MCF 10A (cell line): ENCODE measurements around the gene SDK1. TPM values are rescaled to one million over a fixed set of nuclear protein-coding genes. Genes with fewer than 3 reads are reported as not detected.

Experiments
- BruUV-seq: library from RNA; stranded (reverse); fragments of 400-500 nt; replicated peaks from 2 replicates; lab custom pipeline; 2021; lab: Mats Ljungman, UMichigan
- CTCF ChIA-PET: fragments of 300-600 bp; sonication (Branson Sonifier 250); formaldehyde crosslinking; extraction: SDS; loops from one replicate; lab custom pipeline; 2021; ENCODE audit warnings: antibody characterized with exemption, inconsistent platforms; lab: Yijun Ruan, JAX
- POLR2A ChIA-PET: fragments of 300-600, 350-650 bp; sonication (Branson Sonifier 250); formaldehyde crosslinking; extraction: SDS; loops from one replicate; lab custom pipeline; 2020; ENCODE audit warnings: antibody characterized with exemption, inconsistent platforms; lab: Yijun Ruan, JAX
- DNase-seq: peaks from one replicate; pipeline ENCODE4 v3.0.0-alpha.2; 2018; ENCODE audit not compliant: unreplicated experiment
- H3K27ac Mint-ChIP-seq: one replicate; pipeline ENCODE4 v1.8.0; 2022; ENCODE audit warnings: mild to moderate bottlenecking, low read depth, mixed read lengths; ENCODE audit not compliant: unreplicated experiment
- H3K27me3 Mint-ChIP-seq: one replicate; pipeline ENCODE4 v1.8.0; 2022; ENCODE audit warnings: mixed read lengths; ENCODE audit not compliant: insufficient read depth, unreplicated experiment
- H3K36me3 Mint-ChIP-seq: one replicate; pipeline ENCODE4 v1.8.0; 2022; ENCODE audit warnings: mild to moderate bottlenecking, moderate library complexity, mixed read lengths; ENCODE audit not compliant: insufficient read depth, unreplicated experiment
- H3K4me1 Mint-ChIP-seq: one replicate; pipeline ENCODE4 v1.8.0; 2022; ENCODE audit warnings: mixed read lengths; ENCODE audit not compliant: insufficient read depth, unreplicated experiment
- H3K4me3 Mint-ChIP-seq: one replicate; pipeline ENCODE4 v1.8.0; 2022; ENCODE audit warnings: mild to moderate bottlenecking, moderate library complexity, mixed read lengths; ENCODE audit not compliant: unreplicated experiment
- H3K9me3 Mint-ChIP-seq: one replicate; pipeline ENCODE4 v1.8.0; 2022; ENCODE audit warnings: mixed read lengths; ENCODE audit not compliant: unreplicated experiment
- CTCF ChIP-seq: fragments of 200-600 bp; IDR thresholded peaks from one replicate; pipeline ENCODE4 v1.8.0; 2022; ENCODE audit warnings: antibody characterized with exemption, mild to moderate bottlenecking; ENCODE audit not compliant: unreplicated experiment
- intact Hi-C: fragments of 100-400 bp; cut with micrococcal nuclease; formaldehyde crosslinking; loops from 2 replicates; pipeline ENCODE4 v1.14.1; 2022
- total RNA-seq: library from RNA; stranded (reverse); gene quantifications from 2 replicates; pipeline ENCODE4 v1.2.3, GENCODE V29; 2022

SDK1 gene
- total RNA-seq, 1 experiment from 2014 or later, result 3.3 TPM

- H3K4me1 Mint-ChIP-seq, result peaks cover 15% of the 10 kb centered on the region
- DNase-seq, result no peak
- ChIA-PET POLR2A (no interaction called here), CTCF (interaction anchor here (0.5 to 1.5 kb wide), 7 partner anchors 22 to 1031 kb away, joined by 3 to 7 read pairs (median 3); no protein-coding TSS in a partner anchor)
- H3K4me3 Mint-ChIP-seq, result no peak overlapping the region
- intact Hi-C loops, result loop anchor here (2.0 to 5.0 kb wide), 2 partner anchors 493 to 595 kb away; partner anchors contain the start of gene SDK1
- no peaks in the 10 kb centered on the region for H3K36me3 Mint-ChIP-seq
- BruUV-seq, result no TSS peak
- no peaks in the 10 kb centered on the region for H3K27me3 Mint-ChIP-seq
- H3K9me3 Mint-ChIP-seq, result no peaks in the 10 kb centered on the region
- TF ChIP-seq CTCF, result no peak
- H3K27ac Mint-ChIP-seq, result no peak overlapping the region
Observed at GRCh38 chr7:3895341-3896116, 594.5 kb downstream of the SDK1 start.

GRCh38 chr7:3896169-3896765, 595.2 kb downstream of the SDK1 start:
- H3K4me3 Mint-ChIP-seq, result no peak overlapping the region
- DNase-seq, result no peak
- no peak overlapping the region for H3K27ac Mint-ChIP-seq
- H3K9me3 Mint-ChIP-seq, result no peaks in the 10 kb centered on the region
- H3K36me3 Mint-ChIP-seq, result no peaks in the 10 kb centered on the region
- no peaks in the 10 kb centered on the region for H3K27me3 Mint-ChIP-seq
- ChIA-PET POLR2A (interaction anchor here (0.7 kb wide), 1 partner anchor 22 kb away, joined by 3 read pairs; no protein-coding TSS in a partner anchor), CTCF (interaction anchor here (0.5 to 2.9 kb wide), 11 partner anchors 9 to 1031 kb away, joined by 3 to 19 read pairs (median 3); no protein-coding TSS in a partner anchor)
- no TSS peak for BruUV-seq
- no peak for TF ChIP-seq CTCF
- intact Hi-C loops, result loop anchor here (2.0 to 5.0 kb wide), 2 partner anchors 494 to 595 kb away; partner anchors contain the start of gene SDK1
- peaks cover 15% of the 10 kb centered on the region for H3K4me1 Mint-ChIP-seq

GRCh38 chr7:3897430-3898372, 596.6 kb downstream of the SDK1 start:
- no TSS peak for BruUV-seq
- DNase-seq, result peak; percentile 65

More at GRCh38 chr7:3897430-3898372, 596.6 kb downstream of the SDK1 start:
- ChIA-PET POLR2A (interaction anchor here (1.0 to 1.2 kb wide), 3 partner anchors 14 to 199 kb away, joined by 3 read pairs; no protein-coding TSS in a partner anchor), CTCF (interaction anchor here (0.5 to 2.9 kb wide), 19 partner anchors 9 to 1010 kb away, joined by 3 to 19 read pairs (median 3); no protein-coding TSS in a partner anchor)
- peaks cover 15% of the 10 kb centered on the region for H3K4me1 Mint-ChIP-seq
- no peaks in the 10 kb centered on the region for H3K27me3 Mint-ChIP-seq
- H3K4me3 Mint-ChIP-seq, result no peak overlapping the region
- peak overlapping the region; percentile 27 for H3K27ac Mint-ChIP-seq
- no peaks in the 10 kb centered on the region for H3K9me3 Mint-ChIP-seq
- intact Hi-C loops, result loop anchor here (1.0 to 5.0 kb wide), 5 partner anchors 202 to 1010 kb away; partner anchors contain the start of gene SDK1
- TF ChIP-seq CTCF, result peak; percentile 75
- H3K36me3 Mint-ChIP-seq, result no peaks in the 10 kb centered on the region
